H1 (cell line): ENCODE results near the gene SHISAL1. TPM values are rescaled to one million over a fixed set of nuclear protein-coding genes. Genes with fewer than 3 reads are reported as not detected.
"Not testable (repeated sequence)": the region's sequence is repeated elsewhere in the genome, so short reads cannot be mapped to it uniquely, and the experiment has no call there.

Experiments
- CTCF ChIA-PET: fragments of 300-600 bp; sonication (Branson Sonifier 250); formaldehyde crosslinking; loops from one replicate; lab custom pipeline; 2021; ENCODE audit not compliant: partially characterized antibody; lab: Charles Lee
- POLR2A ChIA-PET: fragments of 300-600 bp; sonication (Branson Sonifier 250); formaldehyde crosslinking; loops from one replicate; lab custom pipeline; 2021; ENCODE audit warnings: inconsistent platforms; ENCODE audit not compliant: partially characterized antibody; lab: Charles Lee
- DNase-seq, 2 experiments: peaks; one replicate each; pipeline versions ENCODE4 v3.0.0 to v3.0.0-alpha.2; 2010 to 2022; ENCODE audit warnings: low spot score in 2 of 2, low read depth in 1 of 2, mixed read lengths in 1 of 2
- FAIRE-seq: peaks from 2 replicates; lab custom pipeline; 2011; peaks lifted over from hg19 to GRCh38; lab: Jason Lieb, UNC
- H2AFZ ChIP-seq: 2 replicates; pipeline ENCODE4 v1.8.1; 2012; ENCODE audit warnings: low read length, inconsistent platforms
- H2AK5ac ChIP-seq: 2 replicates; pipeline ENCODE4 v1.6.1; 2013; ENCODE audit warnings: low read depth, low read length
- H2BK120ac ChIP-seq: replicated peaks from 2 replicates; pipeline ENCODE3; 2013; ENCODE audit warnings: low read depth, low read length, inconsistent platforms
- H2BK12ac ChIP-seq: 2 replicates; pipeline ENCODE4 v1.6.1; 2013; ENCODE audit warnings: low read depth, low read length
- H2BK15ac ChIP-seq: 2 replicates; pipeline ENCODE4 v1.6.1; 2013; ENCODE audit warnings: low read length
- H2BK20ac ChIP-seq: 2 replicates; pipeline ENCODE4 v1.6.1; 2013; ENCODE audit warnings: low read length
- H2BK5ac ChIP-seq: 2 replicates; pipeline ENCODE4 v1.6.1; 2013; ENCODE audit warnings: low read depth, low read length
- H3K14ac ChIP-seq: 2 replicates; pipeline ENCODE4 v1.6.1; 2013; ENCODE audit warnings: inconsistent platforms; ENCODE audit not compliant: insufficient read length
- H3K18ac ChIP-seq: 2 replicates; pipeline ENCODE4 v1.6.1; 2013; ENCODE audit warnings: low read length; ENCODE audit errors: extremely low read depth
- H3K23ac ChIP-seq: 2 replicates; pipeline ENCODE4 v1.6.1; 2013; ENCODE audit warnings: inconsistent platforms; ENCODE audit not compliant: insufficient read length
- H3K23me2 ChIP-seq: 2 replicates; pipeline ENCODE4 v1.6.1; 2013; ENCODE audit warnings: low read depth, low read length
- H3K27ac ChIP-seq: 2 replicates; pipeline ENCODE4 v1.6.1; 2011; ENCODE audit warnings: low read depth, low read length, inconsistent platforms
- H3K27me3 ChIP-seq, 4 experiments: replicated peaks in 1 of 4; 1 replicate in 1 of 4; 2 replicates in 3 of 4; pipeline versions ENCODE4 v1.6.1 to v1.8.1; 2011 to 2013; ENCODE audit warnings: low read length in 3 of 4, mild to moderate bottlenecking in 3 of 4, inconsistent platforms in 2 of 4, mixed read lengths in 2 of 4, moderate library complexity in 1 of 4; ENCODE audit not compliant: control insufficient read depth in 3 of 4, insufficient read depth in 3 of 4; ENCODE audit errors: extremely low read depth in 1 of 4
- H3K36me3 ChIP-seq, 4 experiments: 2 replicates each; pipeline versions ENCODE4 v1.6.1 to v1.8.1; 2011 to 2013; ENCODE audit warnings: mild to moderate bottlenecking in 4 of 4, low read length in 3 of 4, moderate library complexity in 2 of 4, control low read depth in 1 of 4, inconsistent platforms in 1 of 4; ENCODE audit not compliant: insufficient read depth in 4 of 4, control insufficient read depth in 2 of 4
- H3K4ac ChIP-seq: replicated peaks from 2 replicates; pipeline ENCODE3; 2013; ENCODE audit warnings: low read length, low read depth, mixed read lengths, inconsistent platforms; ENCODE audit not compliant: insufficient read length
- H3K4me1 ChIP-seq, 4 experiments: replicated peaks in 1 of 4; 1 replicate in 1 of 4; 2 replicates in 3 of 4; pipeline versions ENCODE4 v1.6.1 to v1.8.1; 2011 to 2013; ENCODE audit warnings: low read length in 3 of 4, inconsistent platforms in 2 of 4, mixed read lengths in 1 of 4; ENCODE audit not compliant: insufficient read depth in 4 of 4, control insufficient read depth in 3 of 4
- H3K4me2 ChIP-seq, 2 experiments: 2 replicates each; pipeline versions ENCODE4 v1.6.1 to v1.8.1; 2011 to 2013; ENCODE audit warnings: low read depth in 2 of 2, low read length in 2 of 2, control low read depth in 1 of 2, inconsistent platforms in 1 of 2, mild to moderate bottlenecking in 1 of 2; ENCODE audit not compliant: insufficient read depth in 1 of 2
- H3K4me3 ChIP-seq, 4 experiments: fragments of 200-600, 300-600 bp in 1 of 4; sonication (generic), shearing (Covaris generic), sonication (Bioruptor Twin) in 1 of 4; 2 replicates each; pipeline versions ENCODE4 v1.5.1 to v1.8.1; 2011 to 2016; ENCODE audit warnings: low read length in 4 of 4, low read depth in 3 of 4, control low read depth in 2 of 4, inconsistent platforms in 2 of 4, mild to moderate bottlenecking in 2 of 4, mixed read lengths in 1 of 4, moderate library complexity in 1 of 4; ENCODE audit not compliant: insufficient read depth in 2 of 4; ENCODE audit errors: extremely low read depth in 1 of 4
- H3K56ac ChIP-seq: replicated peaks from 2 replicates; pipeline ENCODE3; 2013; ENCODE audit warnings: low read depth, mild to moderate bottlenecking, mixed read lengths, low read length, inconsistent platforms; ENCODE audit not compliant: insufficient read length
- H3K79me1 ChIP-seq: 2 replicates; pipeline ENCODE4 v1.6.1; 2013; ENCODE audit warnings: low read depth, low read length, control low read depth
- H3K79me2 ChIP-seq, 2 experiments: 2 replicates each; pipeline versions ENCODE4 v1.6.1 to v1.8.1; 2012 to 2013; ENCODE audit warnings: low read length in 2 of 2, mild to moderate bottlenecking in 2 of 2, inconsistent platforms in 1 of 2; ENCODE audit not compliant: insufficient read depth in 2 of 2, control insufficient read depth in 1 of 2
- H3K9ac ChIP-seq, 4 experiments: replicated peaks in 1 of 4; 1 replicate in 1 of 4; 2 replicates in 3 of 4; pipeline versions ENCODE4 v1.6.1 to v1.8.1; 2011 to 2013; ENCODE audit warnings: low read depth in 3 of 4, low read length in 3 of 4, control low read depth in 2 of 4, mild to moderate bottlenecking in 2 of 4, moderate library complexity in 2 of 4, inconsistent platforms in 1 of 4; ENCODE audit errors: extremely low read depth in 1 of 4
- H3K9me3 ChIP-seq, 2 experiments: 2 replicates each; pipeline versions ENCODE4 v1.6.1 to v1.8.1; 2012 to 2013; ENCODE audit warnings: mild to moderate bottlenecking in 2 of 2, moderate library complexity in 2 of 2, control low read depth in 1 of 2, inconsistent platforms in 1 of 2, low read depth in 1 of 2, low read length in 1 of 2, mixed read lengths in 1 of 2; ENCODE audit not compliant: insufficient read depth in 2 of 2
- H4K20me1 ChIP-seq, 2 experiments: replicated peaks in 1 of 2; 2 replicates each; pipeline versions ENCODE3 to v1.8.1; 2011 to 2013; ENCODE audit warnings: inconsistent platforms in 2 of 2, low read length in 2 of 2, mild to moderate bottlenecking in 1 of 2; ENCODE audit not compliant: insufficient read depth in 2 of 2, control insufficient read depth in 1 of 2
- H4K5ac ChIP-seq: 2 replicates; pipeline ENCODE4 v1.6.1; 2013; ENCODE audit warnings: low read length, low read depth, mixed read lengths, inconsistent platforms; ENCODE audit not compliant: insufficient read length
- H4K8ac ChIP-seq: 2 replicates; pipeline ENCODE4 v1.8.0; 2013; ENCODE audit warnings: mild to moderate bottlenecking, moderate library complexity, low read length, inconsistent platforms; ENCODE audit not compliant: insufficient read depth; ENCODE audit errors: extremely low read depth
- H4K91ac ChIP-seq: replicated peaks from 2 replicates; pipeline ENCODE3; 2013; ENCODE audit warnings: low read length, mixed read lengths, inconsistent platforms; ENCODE audit not compliant: insufficient read length
- WGBS, 2 experiments: shearing (Covaris generic) in 1 of 2; methylation state at CpG; one replicate each; pipeline versions ENCODE4 v1.1.6 to v1.1.7; 2013 to 2015; ENCODE audit warnings: low lambda C conversion rate in 2 of 2, mixed read lengths in 2 of 2, inconsistent platforms in 1 of 2, low coverage in 1 of 2, missing lambda C conversion rate in 1 of 2; ENCODE audit not compliant: insufficient replicate concordance in 2 of 2, insufficient coverage in 1 of 2, insufficient read length in 1 of 2; ENCODE audit errors: extremely low coverage in 1 of 2, missing lambda C conversion rate in 1 of 2; 5-methylcytosine and 5-hydroxymethylcytosine counted together
- polyA plus RNA-seq, 7 experiments: library from polyadenylated mRNA; depleted of rRNA in 3 of 7; stranded (reverse) in 5 of 7; unstranded in 2 of 7; fragments of >200 nt in 5 of 7; fragments of 200-250 nt in 2 of 7; gene quantifications; 1 replicate in 5 of 7; 2 replicates in 1 of 7; 4 replicates in 1 of 7; pipeline versions ENCODE4 v1.2.1 to v1.2.3, GENCODE V29; 2011 to 2013; ENCODE audit warnings: missing spikeins in 2 of 7, mixed read lengths in 2 of 7
- total RNA-seq: library from RNA; stranded (reverse); fragmentation: NEBNext Ultra II Directional; extraction: Animal tissue kit (Norgen Biotek cat#: 25700); gene quantifications from 2 replicates; pipeline ENCODE4 v1.2.1, GENCODE V29; 2021

SHISAL1 gene
- total and polyA plus RNA-seq, 2 of the 8 experiments (the other 6 are each of a cell fraction or from before 2014, with no cell fraction given), result 3.7 to 5.8 TPM

DNA sequence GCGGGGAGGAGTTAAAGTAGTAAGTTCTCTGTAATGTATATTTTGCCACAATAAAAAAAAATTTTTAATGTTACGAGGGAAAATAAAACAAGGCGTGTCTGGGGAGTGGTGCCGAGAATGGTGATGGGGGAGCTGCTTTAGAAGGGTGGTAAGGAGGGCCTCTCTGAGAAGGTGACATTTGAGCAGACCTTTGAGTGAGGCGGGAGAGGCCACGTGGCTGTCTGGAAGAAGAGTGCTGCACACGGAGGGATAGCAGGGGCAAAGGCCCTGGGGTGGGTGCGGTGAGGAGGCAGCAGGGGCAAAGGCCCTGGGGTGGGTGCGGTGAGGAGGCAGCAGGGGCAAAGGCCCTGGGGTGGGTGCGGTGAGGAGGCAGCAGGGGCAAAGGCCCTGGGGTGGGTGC, 10.4 kb downstream of the SHISAL1 start:
- H2BK5ac ChIP-seq, H3K4me3 ChIP-seq, H2AK5ac ChIP-seq, H3K23me2 ChIP-seq, H3K36me3 ChIP-seq, H3K14ac ChIP-seq, H2BK15ac ChIP-seq, H3K56ac ChIP-seq, H3K18ac ChIP-seq, H2BK120ac ChIP-seq, H2BK20ac ChIP-seq, H2AFZ ChIP-seq, H3K9me3 ChIP-seq, H3K4ac ChIP-seq, DNase-seq, CTCF ChIA-PET, POLR2A ChIA-PET, H3K4me1 ChIP-seq, H3K23ac ChIP-seq, H3K79me2 ChIP-seq, H3K79me1 ChIP-seq, H3K9ac ChIP-seq, H3K27me3 ChIP-seq, H4K91ac ChIP-seq, H4K8ac ChIP-seq, H3K4me2 ChIP-seq, H2BK12ac ChIP-seq, FAIRE-seq, H3K27ac ChIP-seq, H4K5ac ChIP-seq, H4K20me1 ChIP-seq: not testable (repeated sequence)
- 95% methylated on average over 8 of the region's 10 CpGs; no CpG with 5 or more reads in 1 of the 2 experiments for WGBS, 2 experiments
